Colonic mucosa (tissue), 4 donors: ENCODE measurements around the gene MYO7A. TPM values are rescaled to one million over a fixed set of nuclear protein-coding genes. Genes with fewer than 3 reads are reported as not detected.

Experiments used
- DNase-seq: peaks from one replicate; pipeline ENCODE4 v3.0.0-alpha.2; 2020
- H3K27ac ChIP-seq: fragments of 200-600 bp; one replicate; pipeline ENCODE4 v1.8.0; 2021
- H3K27me3 ChIP-seq: fragments of 200-600 bp; one replicate; pipeline ENCODE4 v1.8.0; 2021
- H3K36me3 ChIP-seq: fragments of 200-600 bp; one replicate; pipeline ENCODE4 v1.8.0; 2021
- H3K4me1 ChIP-seq: fragments of 200-600 bp; one replicate; pipeline ENCODE4 v1.8.0; 2021; ENCODE audit warnings: mild to moderate bottlenecking
- H3K4me3 ChIP-seq: fragments of 200-600 bp; one replicate; pipeline ENCODE4 v1.8.0; 2021
- H3K9ac ChIP-seq, 2 donors: one replicate each; pipeline ENCODE4 v1.7.0; 2013; ENCODE audit warnings: control low read depth in 2 of 2, low read depth in 2 of 2, low read length in 2 of 2
- H3K9me3 ChIP-seq: fragments of 200-600 bp; one replicate; pipeline ENCODE4 v1.8.0; 2021
- intact Hi-C: fragments of 100-400 bp; cut with DNase I; formaldehyde crosslinking; loops from one replicate; pipeline ENCODE4 v1.14.1; 2022
- total RNA-seq, 2 donors: library from RNA; stranded (reverse); fragmentation: NEBNext Ultra II Directional in 1 of 2; extraction: Animal tissue kit (Norgen Biotek cat#: 25700) in 1 of 2; gene quantifications; one replicate each; pipeline ENCODE4 v1.2.1, GENCODE V29; 2021
- TF ChIP-seq, protein P1 (sequence below): fragments of 200-600 bp; IDR thresholded peaks from one replicate; pipeline ENCODE4 v1.8.0; 2022; ENCODE audit warnings: antibody characterized with exemption, mild to moderate bottlenecking
- donor health status: healthy.
- donor health status: DM: no; HTN: no; CAD: no.
- donor health status: DM: no; HTN: no; CAD: no.

MYO7A gene
- total RNA-seq, 2 donors from 2014 or later, result 3.8 to 4.1 TPM

DNA sequence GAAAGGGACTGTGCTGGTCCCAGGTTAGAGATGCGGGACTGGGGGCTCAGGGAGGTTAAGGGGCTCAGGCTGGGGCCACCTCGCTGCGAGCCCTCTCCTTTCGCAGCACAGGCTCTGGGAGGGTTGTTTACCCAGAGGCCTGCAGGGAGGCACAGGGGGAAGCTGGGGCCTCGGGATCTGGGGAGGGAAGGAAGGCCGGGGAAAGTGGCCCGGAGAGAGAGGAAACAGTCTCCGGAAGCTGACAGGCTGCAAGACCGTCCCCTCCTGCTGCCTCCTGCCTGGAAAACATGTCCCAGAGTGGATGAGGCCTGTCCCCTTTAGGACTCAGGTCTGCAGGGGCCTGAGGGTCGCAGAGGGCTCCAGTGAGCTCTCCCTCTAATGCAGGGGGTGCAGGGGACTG lies 45.4 kb downstream of the MYO7A start:
- Histone ChIP-seq H3K9me3 (no peaks in the 10 kb centered on the region), H3K36me3 (no peaks in the 10 kb centered on the region), H3K27me3 (no peaks in the 10 kb centered on the region), H3K4me1 (no peaks in the 10 kb centered on the region), H3K9ac (no peak overlapping the region), H3K4me3 (no peak overlapping the region), H3K27ac (no peak overlapping the region)
- intact Hi-C loops, result no loop called here
- no peak for DNase-seq
- TF ChIP-seq, protein P1, sequence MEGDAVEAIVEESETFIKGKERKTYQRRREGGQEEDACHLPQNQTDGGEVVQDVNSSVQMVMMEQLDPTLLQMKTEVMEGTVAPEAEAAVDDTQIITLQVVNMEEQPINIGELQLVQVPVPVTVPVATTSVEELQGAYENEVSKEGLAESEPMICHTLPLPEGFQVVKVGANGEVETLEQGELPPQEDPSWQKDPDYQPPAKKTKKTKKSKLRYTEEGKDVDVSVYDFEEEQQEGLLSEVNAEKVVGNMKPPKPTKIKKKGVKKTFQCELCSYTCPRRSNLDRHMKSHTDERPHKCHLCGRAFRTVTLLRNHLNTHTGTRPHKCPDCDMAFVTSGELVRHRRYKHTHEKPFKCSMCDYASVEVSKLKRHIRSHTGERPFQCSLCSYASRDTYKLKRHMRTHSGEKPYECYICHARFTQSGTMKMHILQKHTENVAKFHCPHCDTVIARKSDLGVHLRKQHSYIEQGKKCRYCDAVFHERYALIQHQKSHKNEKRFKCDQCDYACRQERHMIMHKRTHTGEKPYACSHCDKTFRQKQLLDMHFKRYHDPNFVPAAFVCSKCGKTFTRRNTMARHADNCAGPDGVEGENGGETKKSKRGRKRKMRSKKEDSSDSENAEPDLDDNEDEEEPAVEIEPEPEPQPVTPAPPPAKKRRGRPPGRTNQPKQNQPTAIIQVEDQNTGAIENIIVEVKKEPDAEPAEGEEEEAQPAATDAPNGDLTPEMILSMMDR, result no peak

DNA sequence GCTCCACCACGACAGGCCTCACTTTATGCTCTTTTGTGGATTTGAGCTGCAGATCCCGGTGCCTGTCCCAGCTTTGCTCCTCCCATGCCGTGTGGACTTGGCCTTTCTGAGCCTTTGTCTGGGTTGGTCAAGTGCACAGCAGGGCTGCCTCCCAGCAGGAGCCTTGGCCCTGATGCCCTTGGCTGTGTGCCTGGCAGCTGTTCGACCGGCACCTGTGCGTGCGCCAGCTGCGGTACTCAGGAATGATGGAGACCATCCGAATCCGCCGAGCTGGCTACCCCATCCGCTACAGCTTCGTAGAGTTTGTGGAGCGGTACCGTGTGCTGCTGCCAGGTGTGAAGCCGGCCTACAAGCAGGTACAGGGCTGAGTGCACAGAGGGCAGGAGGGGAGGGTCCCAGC lies 46.5 kb downstream of the MYO7A start:
- no peak overlapping the region for H3K9ac ChIP-seq
- H3K27ac ChIP-seq, result no peak overlapping the region
- TF ChIP-seq, protein P1, result no peak
- no peaks in the 10 kb centered on the region for H3K27me3 ChIP-seq
- no peak overlapping the region for H3K4me3 ChIP-seq
- H3K36me3 ChIP-seq, result no peaks in the 10 kb centered on the region
- intact Hi-C loops, result no loop called here
- no peaks in the 10 kb centered on the region for H3K9me3 ChIP-seq
- H3K4me1 ChIP-seq, result no peaks in the 10 kb centered on the region
- DNase-seq, result no peak

DNA sequence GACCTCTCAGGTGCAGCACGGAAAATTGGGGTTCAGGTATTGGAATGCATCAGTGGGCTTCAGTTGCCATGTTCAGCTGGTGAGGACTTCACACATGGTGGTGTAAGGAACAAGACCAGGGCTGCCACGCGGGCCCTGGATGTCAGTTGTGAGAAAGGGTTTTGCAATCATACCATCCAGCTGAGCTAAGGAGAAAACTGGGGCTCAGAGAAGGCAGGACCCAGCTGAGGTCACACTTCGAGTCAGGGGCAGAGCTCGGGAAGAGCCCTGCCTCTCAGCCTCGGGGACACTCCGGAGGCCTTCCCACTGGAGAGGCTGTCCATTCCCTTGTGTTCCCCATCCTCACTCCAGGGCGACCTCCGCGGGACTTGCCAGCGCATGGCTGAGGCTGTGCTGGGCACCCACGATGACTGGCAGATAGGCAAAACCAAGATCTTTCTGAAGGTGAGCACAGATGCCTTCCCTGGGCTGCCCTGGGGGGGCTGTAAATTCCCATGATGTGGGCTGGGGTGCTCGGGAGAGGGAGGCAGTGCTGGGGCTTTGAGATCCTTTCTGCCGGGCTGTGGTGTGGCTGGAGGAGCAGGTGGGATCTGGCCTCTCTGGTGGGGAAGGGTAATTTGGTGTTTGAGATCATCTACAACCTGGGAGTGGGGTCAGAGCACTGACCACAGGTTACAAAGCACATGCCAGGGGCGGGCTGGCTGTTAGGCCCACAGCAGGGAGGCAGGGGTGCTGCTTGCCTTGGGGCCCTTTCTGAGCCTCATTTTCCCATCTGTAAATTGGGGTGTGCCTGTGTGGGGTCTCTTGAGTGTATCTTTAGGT lies 47.2 kb downstream of the MYO7A start:
- no peak overlapping the region for H3K27ac ChIP-seq
- TF ChIP-seq, protein P1, result no peak
- H3K4me3 ChIP-seq, result no peak overlapping the region

DNA sequence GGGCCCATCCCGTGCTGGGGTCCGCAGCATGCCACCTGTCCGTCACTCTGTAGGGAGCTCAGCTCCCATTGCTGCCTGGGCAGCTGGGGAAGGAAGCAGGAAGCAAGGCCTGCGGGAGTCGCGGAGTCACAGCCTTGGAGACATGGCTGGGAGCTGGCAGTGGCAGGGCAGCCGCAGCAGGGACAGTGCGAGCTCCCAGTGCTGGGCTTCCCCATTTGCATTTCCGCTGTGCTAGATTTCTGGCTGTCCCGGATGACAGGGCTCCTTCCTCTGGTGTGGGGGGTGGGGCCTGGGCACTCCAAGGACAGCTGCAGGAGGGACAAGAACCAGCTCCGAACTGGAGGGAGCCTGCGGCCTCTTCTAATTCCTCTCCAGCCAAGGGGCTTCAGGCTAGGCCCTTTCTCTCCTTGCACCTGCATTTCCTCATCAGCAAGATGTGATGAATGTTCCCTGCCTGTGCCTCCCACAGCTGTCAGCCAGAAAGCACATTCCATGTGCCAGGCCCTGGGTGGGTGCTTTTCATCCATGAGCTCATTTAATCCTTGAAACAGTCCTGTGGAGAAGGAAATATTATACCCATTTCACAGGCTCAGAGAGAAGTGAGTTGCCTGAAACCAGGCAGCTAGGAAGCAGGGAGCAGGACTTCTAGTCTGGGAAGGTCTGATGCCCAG lies 48.0 kb downstream of the MYO7A start:
- no peak overlapping the region for H3K27ac ChIP-seq
- H3K4me3 ChIP-seq, result no peak overlapping the region
- no peaks in the 10 kb centered on the region for H3K36me3 ChIP-seq

More for the DNA sequence above, 47.2 kb downstream of the MYO7A start:
- H3K36me3 ChIP-seq, result no peaks in the 10 kb centered on the region
- no peak overlapping the region for H3K9ac ChIP-seq
- H3K9me3 ChIP-seq, result no peaks in the 10 kb centered on the region
- intact Hi-C loops, result no loop called here
- no peak for DNase-seq
- no peaks in the 10 kb centered on the region for H3K4me1 ChIP-seq
- H3K27me3 ChIP-seq, result no peaks in the 10 kb centered on the region

DNA sequence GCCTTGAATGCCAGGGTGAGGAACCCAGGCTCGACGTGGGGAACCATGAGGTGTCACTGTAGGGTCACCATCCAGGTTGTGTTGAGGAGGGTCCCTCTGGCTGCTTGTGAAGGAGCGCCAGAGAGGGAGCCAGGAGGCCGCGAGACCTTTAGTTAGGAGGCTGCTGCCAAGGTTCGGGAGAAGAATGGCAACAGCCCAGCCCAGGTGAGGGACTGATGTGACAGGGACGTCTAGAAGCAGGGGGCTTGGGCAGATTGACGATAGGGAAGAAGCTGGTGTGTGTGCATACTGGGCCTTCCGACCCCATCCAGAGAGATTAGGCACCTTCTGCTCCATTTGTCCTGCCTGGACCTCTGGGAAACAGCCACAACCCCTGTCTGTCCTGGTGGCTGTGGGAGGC lies 49.0 kb downstream of the MYO7A start:
- intact Hi-C loops, result no loop called here
- H3K27ac ChIP-seq, result no peak overlapping the region
- no peak overlapping the region for H3K9ac ChIP-seq
- H3K9me3 ChIP-seq, result no peaks in the 10 kb centered on the region
- H3K36me3 ChIP-seq, result no peaks in the 10 kb centered on the region
- H3K27me3 ChIP-seq, result no peaks in the 10 kb centered on the region
- H3K4me1 ChIP-seq, result no peaks in the 10 kb centered on the region
- H3K4me3 ChIP-seq, result no peak overlapping the region
- DNase-seq, result no peak
- TF ChIP-seq, protein P1, result no peak

More for the DNA sequence above, 48.0 kb downstream of the MYO7A start:
- no peak for DNase-seq
- TF ChIP-seq, protein P1, result no peak
- intact Hi-C loops, result no loop called here
- H3K9ac ChIP-seq, result no peak overlapping the region
- H3K4me1 ChIP-seq, result no peaks in the 10 kb centered on the region
- H3K27me3 ChIP-seq, result no peaks in the 10 kb centered on the region
- H3K9me3 ChIP-seq, result no peaks in the 10 kb centered on the region
